HG03521 (cell line): Measurements from ENCODE around the gene ASB16.
"Not testable (repeated sequence)": the region's sequence is repeated elsewhere in the genome, so short reads cannot be mapped to it uniquely, and the experiment has no call there.

Experiments used
- ATAC-seq: cut with Tn5 transposase; IDR thresholded peaks from one replicate; pipeline ENCODE4 v1.9.1; 2021; ENCODE audit warnings: mild to moderate bottlenecking, moderate library complexity; ENCODE audit not compliant: unreplicated experiment

Gene ASB16

GRCh38 chr17:44146375-44147346, 23.8 kb upstream of the ASB16 start:
- ATAC-seq: no peak

- no peak for ATAC-seq
These were observed 22.7 kb upstream of the ASB16 start for GRCh38 chr17:44147812-44148211.

- not testable (repeated sequence) for ATAC-seq
These were observed 21.4 kb upstream of the ASB16 start for GRCh38 chr17:44149066-44149465.

- no peak for ATAC-seq
These were observed 20.7 kb upstream of the ASB16 start for GRCh38 chr17:44149750-44150329.

- ATAC-seq: no peak
These were observed 17.6 kb upstream of the ASB16 start for GRCh38 chr17:44152875-44153274.

GRCh38 chr17:44155488-44155887, 15.0 kb upstream of the ASB16 start:
- ATAC-seq: no peak

GRCh38 chr17:44159519-44160210, 10.8 kb upstream of the ASB16 start:
- ATAC-seq: no peak

GRCh38 chr17:44164476-44164875, 6.0 kb upstream of the ASB16 start:
- ATAC-seq: no peak

GRCh38 chr17:44167181-44167861, 3.2 kb upstream of the ASB16 start:
- ATAC-seq: no peak

GRCh38 chr17:44170135-44170498, 387 bp upstream of the ASB16 start:
- no peak for ATAC-seq

GRCh38 chr17:44171931-44172455, 1.5 kb downstream of the ASB16 start:
- ATAC-seq: no peak

GRCh38 chr17:44174427-44174826, 3.9 kb downstream of the ASB16 start:
- no peak for ATAC-seq

GRCh38 chr17:44176257-44176656, 5.8 kb downstream of the ASB16 start:
- no peak for ATAC-seq

GRCh38 chr17:44176671-44177501, 6.4 kb downstream of the ASB16 start:
- no peak for ATAC-seq

GRCh38 chr17:44177640-44178039, 7.1 kb downstream of the ASB16 start:
- no peak for ATAC-seq

- ATAC-seq: no peak
These were observed 7.6 kb downstream of the ASB16 start for GRCh38 chr17:44178133-44178532.

GRCh38 chr17:44183024-44183423, 12.5 kb downstream of the ASB16 start:
- no peak for ATAC-seq

GRCh38 chr17:44184212-44184810, 13.8 kb downstream of the ASB16 start:
- ATAC-seq: no peak

GRCh38 chr17:44186307-44187130, 16.0 kb downstream of the ASB16 start, which contains the start of gene TMUB2:
Gene TMUB2 (plus strand): TSS chr17:44186972. CDS start chr17:44187709, 737 bp downstream.
- ATAC-seq: peak; percentile 85
